Ascending aorta (tissue), 2 donors: ENCODE measurements around the gene KRTAP1-5. TPM values are rescaled to one million over a fixed set of nuclear protein-coding genes. Genes with fewer than 3 reads are reported as not detected.

ENCODE experiments used
- DNase-seq, 2 donors: peaks; one replicate each; pipeline ENCODE4 v3.0.0-alpha.2; 2019; ENCODE audit warnings: low spot score in 2 of 2
- H3K27ac ChIP-seq, 2 donors: fragments of 200-600 bp; sonication (generic); one replicate each; pipeline ENCODE4 v1.5.1; 2016 to 2017; ENCODE audit warnings: mild to moderate bottlenecking in 1 of 2
- H3K27me3 ChIP-seq: fragments of 200-600 bp; sonication (generic); one replicate; pipeline ENCODE4 v1.5.1; 2017
- H3K36me3 ChIP-seq, 2 donors: fragments of 200-600 bp; sonication (generic); one replicate each; pipeline ENCODE4 v1.5.1; 2016
- H3K4me1 ChIP-seq, 2 donors: fragments of 200-600 bp; sonication (generic); one replicate each; pipeline ENCODE4 v1.5.1; 2016 to 2017; ENCODE audit warnings: mild to moderate bottlenecking in 1 of 2
- H3K4me3 ChIP-seq, 2 donors: fragments of 200-600 bp; sonication (generic); one replicate each; pipeline ENCODE4 v1.5.1; 2016 to 2017; ENCODE audit warnings: mild to moderate bottlenecking in 1 of 2
- H3K9me3 ChIP-seq, 2 donors: fragments of 200-600 bp; sonication (generic); one replicate each; pipeline ENCODE4 v1.5.1; 2016
- CTCF ChIP-seq, 3 experiments: fragments of 200-600 bp in 2 of 3; fragments of 450-650 bp in 1 of 3; sonication (generic) in 2 of 3; IDR thresholded peaks; one replicate each; pipeline ENCODE4 v1.5.1; 2016 to 2019; ENCODE audit warnings: antibody characterized with exemption in 3 of 3, mild to moderate bottlenecking in 1 of 3, moderate library complexity in 1 of 3
- intact Hi-C: fragments of 100-400 bp; cut with DNase I; formaldehyde crosslinking; loops from one replicate; pipeline ENCODE4 v1.15.1; 2023
- total RNA-seq: library from RNA; depleted of rRNA; stranded (reverse); fragments of >200 nt; gene quantifications from one replicate; pipeline ENCODE4 v1.1.0, GENCODE V29; 2016

The KRTAP1-5 gene
- total RNA-seq, 1 donor from 2014 or later, result not detected

DNA sequence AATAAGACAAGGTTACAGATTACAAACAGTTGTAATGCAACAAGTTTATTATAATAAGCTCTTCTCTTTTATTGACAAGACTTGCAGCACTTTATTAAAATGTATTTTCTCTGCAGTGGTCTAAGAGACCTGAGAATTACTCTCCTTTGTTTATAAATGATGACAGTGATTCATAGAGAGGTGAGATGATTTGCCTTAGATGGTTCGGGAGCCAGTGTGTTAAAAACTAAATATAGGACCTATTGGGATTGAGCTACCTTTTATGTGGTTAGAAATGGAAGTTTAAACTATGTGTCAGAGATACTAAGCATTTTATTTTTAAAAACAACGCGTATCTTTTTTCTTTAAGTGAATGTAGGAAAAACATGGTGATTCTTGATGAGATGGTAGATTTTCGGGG lies 30.2 kb downstream of the KRTAP1-5 start:
- intact Hi-C loops, result no loop called here
- no peaks in the 10 kb centered on the region for H3K4me1 ChIP-seq
- no peaks in the 10 kb centered on the region for H3K9me3 ChIP-seq
- H3K27me3 ChIP-seq, result no peaks in the 10 kb centered on the region
- H3K4me3 ChIP-seq, result no peak overlapping the region
- no peak overlapping the region for H3K27ac ChIP-seq
- no peak for DNase-seq
- TF ChIP-seq CTCF (IDR thresholded peaks at IDR 0.05), result no peak
- H3K36me3 ChIP-seq, result no peaks in the 10 kb centered on the region

GRCh38 chr17:40995116-40995515 lies 31.9 kb downstream of the KRTAP1-5 start:
- no peaks in the 10 kb centered on the region for H3K27me3 ChIP-seq
- no peaks in the 10 kb centered on the region for H3K4me1 ChIP-seq
- H3K4me3 ChIP-seq, result no peak overlapping the region
- no peak overlapping the region for H3K27ac ChIP-seq
- H3K36me3 ChIP-seq, result no peaks in the 10 kb centered on the region
- TF ChIP-seq CTCF (IDR thresholded peaks at IDR 0.05), result no peak
- H3K9me3 ChIP-seq, result no peaks in the 10 kb centered on the region
- no peak for DNase-seq
- intact Hi-C loops, result no loop called here

GRCh38 chr17:40993839-40994238 lies 33.2 kb downstream of the KRTAP1-5 start, which contains the start of gene KRTAP3-3:
Gene KRTAP3-3, minus strand, starts transcription at chr17:40994164. Its CDS starts 67 bp downstream, at chr17:40994097.
- no peaks in the 10 kb centered on the region for H3K4me1 ChIP-seq
- intact Hi-C loops, result no loop called here
- no peak for TF ChIP-seq CTCF (IDR thresholded peaks at IDR 0.05)
- H3K36me3 ChIP-seq, result no peaks in the 10 kb centered on the region
- H3K27ac ChIP-seq, result no peak within 1 kb of the TSS
- no peak within 1 kb of the TSS for H3K4me3 ChIP-seq
- H3K9me3 ChIP-seq, result no peaks in the 10 kb centered on the region
- H3K27me3 ChIP-seq, result no peaks in the 10 kb centered on the region
- no peak for DNase-seq

- DNase-seq, result no peak
- intact Hi-C loops, result no loop called here
- Histone ChIP-seq H3K4me3 (no peak overlapping the region), H3K27me3 (no peaks in the 10 kb centered on the region), H3K36me3 (no peaks in the 10 kb centered on the region), H3K4me1 (no peaks in the 10 kb centered on the region), H3K9me3 (no peaks in the 10 kb centered on the region), H3K27ac (no peak overlapping the region)
- no peak for TF ChIP-seq CTCF (IDR thresholded peaks at IDR 0.05)
Observed at GRCh38 chr17:40993084-40993483, 33.9 kb downstream of the KRTAP1-5 start.

DNA sequence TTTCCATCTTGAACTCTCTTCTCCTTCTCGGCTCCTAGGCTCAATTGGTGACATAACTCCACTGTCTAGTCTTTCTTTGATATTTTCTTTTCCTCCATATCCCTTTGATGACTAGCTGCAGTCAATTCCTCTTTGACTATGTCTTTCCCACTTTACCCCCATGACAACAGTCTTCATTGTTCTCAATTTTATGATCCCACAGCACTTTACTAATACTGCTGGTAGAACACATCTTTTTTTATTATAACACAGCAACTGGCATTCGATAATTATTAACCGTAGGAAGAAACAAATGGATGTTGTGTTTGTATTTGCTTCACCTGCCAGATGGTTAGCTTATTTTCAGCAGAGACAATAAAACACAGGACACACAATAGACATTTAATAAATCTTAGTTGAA lies 34.3 kb downstream of the KRTAP1-5 start:
- intact Hi-C loops, result no loop called here
- no peaks in the 10 kb centered on the region for H3K4me1 ChIP-seq
- no peaks in the 10 kb centered on the region for H3K9me3 ChIP-seq
- TF ChIP-seq CTCF (IDR thresholded peaks at IDR 0.05), result no peak
- no peaks in the 10 kb centered on the region for H3K27me3 ChIP-seq
- no peaks in the 10 kb centered on the region for H3K36me3 ChIP-seq
- H3K27ac ChIP-seq, result no peak overlapping the region
- H3K4me3 ChIP-seq, result no peak overlapping the region
- no peak for DNase-seq

- no peak for DNase-seq
- no peak for TF ChIP-seq CTCF (IDR thresholded peaks at IDR 0.05)
- H3K9me3 ChIP-seq, result no peaks in the 10 kb centered on the region
- intact Hi-C loops, result no loop called here
- no peaks in the 10 kb centered on the region for H3K4me1 ChIP-seq
- no peaks in the 10 kb centered on the region for H3K27me3 ChIP-seq
- H3K27ac ChIP-seq, result no peak overlapping the region
- no peaks in the 10 kb centered on the region for H3K36me3 ChIP-seq
- H3K4me3 ChIP-seq, result no peak overlapping the region
Observed at GRCh38 chr17:40986920-40987319, 40.1 kb downstream of the KRTAP1-5 start.
